ENCODE measurements around the gene AJM1. TPM values are rescaled to one million over a fixed set of nuclear protein-coding genes. Genes with fewer than 3 reads are reported as not detected.
"Not testable (repeated sequence)": the region's sequence is repeated elsewhere in the genome, so short reads cannot be mapped to it uniquely, and the experiment has no call there.

The AJM1 gene
- total RNA-seq, 1 experiment from 2014 or later: 1.1 TPM

DNA sequence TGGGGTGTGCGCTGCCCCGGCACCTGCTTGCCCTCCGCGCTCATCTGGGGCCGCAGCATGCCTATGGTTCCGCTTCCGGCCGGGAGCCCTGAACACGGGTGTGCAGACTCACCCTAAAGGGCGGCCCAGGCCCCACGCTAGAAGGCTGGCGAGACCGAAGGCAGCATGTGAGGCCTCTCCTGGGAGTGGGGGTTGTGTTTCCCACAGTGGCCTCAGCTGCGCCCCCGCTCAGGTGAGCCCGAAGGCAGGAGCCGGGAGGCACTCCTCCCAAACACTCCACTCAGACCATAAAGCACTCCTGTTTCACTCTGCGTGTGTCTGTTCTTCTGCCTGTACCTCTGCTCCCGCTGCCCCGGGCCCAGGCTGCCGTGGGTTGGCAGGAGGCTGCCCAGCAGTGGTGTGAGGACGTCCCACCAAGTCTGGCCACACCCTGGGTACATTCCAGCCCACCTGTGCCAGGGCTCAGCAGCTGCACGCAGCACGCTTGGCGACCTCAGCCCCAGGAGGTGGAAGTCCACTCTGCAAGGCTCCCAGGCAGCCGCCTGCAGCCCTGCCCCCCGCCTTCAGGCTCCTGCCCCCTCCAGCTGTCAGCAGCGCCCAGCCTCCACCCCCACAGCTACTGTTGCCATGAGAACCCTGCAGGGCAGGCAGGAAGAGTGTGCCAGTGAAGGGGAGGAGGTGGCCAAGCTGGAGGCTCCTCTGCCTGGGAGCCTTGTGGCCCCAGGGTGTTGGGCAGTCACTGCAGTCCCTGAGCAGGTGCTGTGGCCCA is 1.2 kb upstream of the AJM1 start:
- DNase-seq (ENCODE audit: low spot score): peak; percentile 76
- in situ Hi-C loops (cut with HindIII; ENCODE audit: low sequenced_read_pairs): no loop called here

DNA sequence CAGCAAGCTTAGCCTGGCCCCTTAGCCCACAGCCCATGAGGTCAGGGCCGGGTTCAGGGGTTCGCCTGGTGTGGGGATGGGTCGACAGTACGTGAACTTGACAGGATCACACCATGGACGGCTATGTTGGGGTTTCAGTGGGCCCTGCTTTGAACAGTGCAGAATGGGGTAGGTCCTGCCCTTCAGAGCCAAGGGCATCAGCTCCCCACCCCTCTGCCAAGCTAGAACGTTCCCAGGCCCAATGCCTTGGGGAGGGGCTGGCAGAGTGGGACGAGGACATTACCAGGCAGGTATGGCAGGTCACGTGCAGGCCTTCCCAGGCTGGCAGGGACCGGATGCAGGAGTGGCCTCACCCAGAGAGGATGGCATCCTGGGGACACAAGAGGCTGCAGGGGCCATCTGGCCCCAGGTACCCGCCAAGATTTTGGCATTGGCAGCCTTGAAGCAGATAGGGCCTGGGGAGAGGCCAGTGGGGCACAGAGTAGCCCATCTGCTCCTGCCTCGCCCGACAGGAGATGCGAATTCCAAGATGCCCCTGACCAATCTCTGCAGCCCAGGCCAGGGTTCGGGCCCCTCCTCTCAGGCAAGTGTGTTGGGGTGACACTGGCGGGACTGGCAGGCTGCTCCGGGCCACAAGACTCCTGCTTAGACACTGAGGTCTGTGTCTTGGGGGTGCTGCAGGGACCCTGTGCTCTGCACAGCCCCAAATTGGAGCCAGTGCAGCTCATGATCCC is 465 bp upstream of the AJM1 start:
- in situ Hi-C loops (cut with HindIII; ENCODE audit: low sequenced_read_pairs): not testable (repeated sequence)
- DNase-seq (ENCODE audit: low spot score): peak; percentile 96

DNA sequence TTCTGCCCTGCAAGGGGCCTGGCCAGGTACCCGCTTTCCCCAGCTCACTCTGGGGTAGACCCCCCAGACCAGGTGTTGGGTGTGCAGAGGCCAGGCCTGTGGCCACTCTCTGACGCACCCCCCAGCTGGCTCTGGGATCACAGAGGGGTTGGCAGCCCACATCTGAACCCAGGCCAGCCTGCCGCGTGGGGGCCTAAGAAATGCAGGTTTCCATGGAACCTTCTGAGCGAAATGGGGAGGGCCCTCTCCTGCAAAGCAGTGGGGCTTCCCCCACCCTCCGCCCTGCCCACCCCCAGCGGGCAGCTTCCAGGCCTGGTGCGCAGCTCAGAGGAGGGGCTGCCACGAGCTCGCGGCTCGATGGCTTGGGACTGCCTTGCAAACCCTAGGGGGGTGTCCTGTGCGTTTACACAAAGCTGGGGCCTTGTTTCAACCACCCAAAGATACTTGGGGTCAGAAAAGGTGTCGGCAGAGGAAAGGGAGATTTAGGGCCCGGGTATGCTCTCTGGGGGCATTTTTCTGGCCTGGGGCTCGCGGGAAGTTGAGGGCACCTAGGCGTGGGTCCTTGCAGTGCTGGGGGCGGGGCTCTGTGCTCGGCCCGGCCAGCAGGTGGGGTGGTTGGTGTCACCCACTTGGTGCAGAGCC is 1.0 kb downstream of the AJM1 start:
- in situ Hi-C loops (cut with HindIII; ENCODE audit: low sequenced_read_pairs): not testable (repeated sequence)

DNA sequence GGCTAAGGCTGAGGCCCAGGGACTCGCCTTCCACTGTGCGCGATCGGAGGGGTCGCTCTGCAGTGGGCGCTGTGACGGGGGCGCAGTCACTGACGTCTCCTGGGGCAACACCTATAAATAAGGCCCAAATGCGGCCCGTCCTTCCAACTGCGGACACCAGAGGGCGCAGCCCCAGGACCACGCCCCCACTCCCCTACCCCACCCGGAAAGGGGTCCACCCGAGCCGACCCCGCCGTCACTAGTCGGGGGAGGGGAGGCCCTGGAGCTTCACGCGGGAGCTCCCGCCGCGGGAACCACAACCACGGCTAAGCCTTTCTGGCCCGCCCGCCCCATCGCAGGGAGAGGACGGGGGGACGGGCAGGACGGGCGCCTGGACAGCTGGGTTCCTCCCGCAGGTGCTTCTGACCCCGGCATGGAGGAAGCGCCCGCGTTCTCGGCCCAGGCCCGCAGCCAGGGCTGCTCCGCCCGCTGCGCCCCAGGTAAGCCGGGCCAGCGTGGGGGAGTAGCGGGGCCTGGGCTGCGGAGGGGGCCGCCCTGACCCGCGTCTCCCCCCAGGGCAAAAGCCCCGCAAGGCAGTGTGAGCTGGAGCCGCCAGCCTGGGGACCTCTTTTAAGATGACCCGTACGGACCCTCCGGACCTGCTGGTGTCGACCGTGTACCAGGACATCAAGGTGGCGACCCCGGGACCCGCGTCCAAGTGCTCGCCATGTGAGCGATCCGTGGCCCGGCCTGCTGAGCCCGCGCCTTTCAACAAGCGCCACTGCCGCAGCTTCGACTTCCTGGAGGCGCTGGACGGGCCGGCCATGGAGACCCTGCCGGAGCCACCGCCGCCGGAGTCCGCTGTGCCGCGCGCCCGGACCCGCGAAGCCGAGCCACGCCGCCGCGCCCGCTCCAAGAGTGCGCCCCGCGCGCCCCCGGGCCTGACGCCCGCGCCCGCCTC is 1.8 kb downstream of the AJM1 start:
- in situ Hi-C loops (cut with HindIII; ENCODE audit: low sequenced_read_pairs); DNase-seq (ENCODE audit: low spot score): not testable (repeated sequence)

More for the DNA sequence above, 1.0 kb downstream of the AJM1 start:
- not testable (repeated sequence) for DNase-seq (ENCODE audit: low spot score)

DNA sequence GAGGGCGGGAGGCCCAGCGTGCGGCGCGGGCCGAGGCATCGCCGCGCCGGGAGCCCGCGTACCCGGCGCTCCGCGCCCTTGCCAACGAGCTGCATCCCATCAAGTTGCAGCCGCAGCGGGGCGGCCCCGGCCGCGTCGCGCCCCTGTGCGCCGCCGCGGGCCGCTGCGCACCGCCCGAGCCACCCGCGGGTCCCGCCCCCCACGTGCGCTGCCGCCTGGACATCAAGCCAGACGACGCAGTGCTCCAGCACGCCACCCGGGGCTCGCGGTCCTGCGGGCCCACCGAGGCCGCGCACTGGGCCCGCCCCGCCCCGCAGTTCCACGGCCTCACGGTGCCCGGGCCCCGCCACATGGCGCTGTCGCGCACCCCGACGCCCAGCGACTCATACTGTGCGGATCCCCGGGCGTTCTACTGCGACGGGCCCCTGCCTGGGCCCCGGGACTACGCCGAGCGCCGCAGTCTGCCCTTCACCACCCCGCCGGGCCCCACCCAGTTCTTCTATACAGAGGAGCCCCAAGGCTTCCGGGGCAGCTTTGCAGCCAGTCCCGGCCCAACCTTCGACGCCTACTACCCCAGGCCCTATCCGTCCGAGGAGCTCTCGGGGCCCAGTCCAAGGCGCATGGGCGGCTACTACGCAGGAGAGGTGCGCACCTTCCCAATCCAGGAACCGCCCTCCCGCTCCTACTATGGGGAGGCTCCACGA is 2.6 kb downstream of the AJM1 start:
- in situ Hi-C loops (cut with HindIII; ENCODE audit: low sequenced_read_pairs): no loop called here
- no peak for DNase-seq (ENCODE audit: low spot score)

DNA sequence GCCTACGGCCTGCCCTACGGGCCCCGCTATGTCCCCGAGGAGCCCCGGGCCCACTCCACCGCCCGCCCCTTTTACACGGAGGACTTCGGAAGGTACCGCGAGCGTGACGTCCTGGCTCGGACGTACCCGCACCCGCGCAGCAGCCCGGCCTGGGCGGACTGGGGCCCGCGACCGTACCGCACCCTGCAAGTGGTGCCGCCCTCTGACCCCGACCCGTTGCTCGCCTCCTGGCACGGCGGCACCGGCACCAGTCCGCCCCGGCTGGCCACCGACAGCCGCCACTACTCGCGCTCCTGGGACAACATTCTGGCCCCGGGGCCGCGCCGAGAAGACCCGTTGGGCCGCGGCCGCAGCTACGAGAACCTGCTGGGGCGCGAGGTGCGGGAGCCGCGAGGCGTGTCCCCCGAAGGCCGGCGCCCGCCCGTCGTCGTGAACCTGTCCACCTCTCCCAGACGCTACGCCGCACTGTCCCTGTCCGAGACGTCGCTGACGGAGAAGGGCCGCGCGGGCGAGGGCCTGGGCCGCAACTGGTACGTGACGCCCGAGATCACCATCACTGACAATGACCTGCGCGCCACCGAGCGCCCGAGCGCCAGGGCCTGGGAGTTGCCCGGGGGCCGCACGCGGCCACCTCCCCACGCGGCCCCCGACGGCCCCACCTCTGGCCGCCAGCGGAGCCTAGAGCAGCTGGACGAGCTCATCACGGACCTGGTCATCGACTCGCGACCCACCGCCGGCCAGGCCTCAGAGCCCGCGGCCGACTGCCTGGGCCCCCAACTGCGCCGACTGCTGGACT is 3.4 kb downstream of the AJM1 start:
- in situ Hi-C loops (cut with HindIII; ENCODE audit: low sequenced_read_pairs): no loop called here
- DNase-seq (ENCODE audit: low spot score): no peak

DNA sequence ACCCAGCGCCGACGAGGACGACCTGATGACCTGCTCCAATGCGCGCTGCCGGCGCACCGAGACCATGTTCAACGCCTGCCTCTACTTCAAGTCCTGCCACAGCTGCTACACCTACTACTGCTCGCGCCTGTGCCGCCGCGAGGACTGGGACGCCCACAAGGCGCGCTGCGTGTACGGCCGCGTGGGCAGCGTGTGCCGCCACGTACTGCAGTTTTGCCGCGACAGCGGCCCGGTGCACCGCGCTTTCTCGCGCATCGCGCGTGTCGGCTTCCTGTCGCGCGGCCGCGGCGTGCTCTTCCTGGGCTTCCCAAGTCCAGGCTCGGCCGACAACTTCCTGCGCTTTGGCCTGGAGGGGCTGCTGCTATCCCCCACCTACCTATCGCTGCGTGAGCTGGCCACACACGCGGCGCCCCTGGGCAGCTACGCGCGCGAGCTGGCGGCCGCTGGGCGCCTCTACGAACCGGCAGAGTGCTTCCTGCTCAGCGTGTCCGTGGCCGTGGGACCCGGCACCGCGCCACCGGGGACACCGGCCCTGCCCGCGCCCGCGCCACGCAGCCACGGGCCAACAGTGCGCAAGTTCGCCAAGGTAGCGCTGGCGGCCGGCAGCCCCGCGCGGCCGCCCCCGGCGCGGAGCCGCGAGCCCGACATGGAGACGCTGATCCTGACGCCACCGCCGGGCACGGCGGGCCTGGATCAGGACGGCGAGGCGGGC is 4.3 kb downstream of the AJM1 start:
- no peak for DNase-seq (ENCODE audit: low spot score)

DNA sequence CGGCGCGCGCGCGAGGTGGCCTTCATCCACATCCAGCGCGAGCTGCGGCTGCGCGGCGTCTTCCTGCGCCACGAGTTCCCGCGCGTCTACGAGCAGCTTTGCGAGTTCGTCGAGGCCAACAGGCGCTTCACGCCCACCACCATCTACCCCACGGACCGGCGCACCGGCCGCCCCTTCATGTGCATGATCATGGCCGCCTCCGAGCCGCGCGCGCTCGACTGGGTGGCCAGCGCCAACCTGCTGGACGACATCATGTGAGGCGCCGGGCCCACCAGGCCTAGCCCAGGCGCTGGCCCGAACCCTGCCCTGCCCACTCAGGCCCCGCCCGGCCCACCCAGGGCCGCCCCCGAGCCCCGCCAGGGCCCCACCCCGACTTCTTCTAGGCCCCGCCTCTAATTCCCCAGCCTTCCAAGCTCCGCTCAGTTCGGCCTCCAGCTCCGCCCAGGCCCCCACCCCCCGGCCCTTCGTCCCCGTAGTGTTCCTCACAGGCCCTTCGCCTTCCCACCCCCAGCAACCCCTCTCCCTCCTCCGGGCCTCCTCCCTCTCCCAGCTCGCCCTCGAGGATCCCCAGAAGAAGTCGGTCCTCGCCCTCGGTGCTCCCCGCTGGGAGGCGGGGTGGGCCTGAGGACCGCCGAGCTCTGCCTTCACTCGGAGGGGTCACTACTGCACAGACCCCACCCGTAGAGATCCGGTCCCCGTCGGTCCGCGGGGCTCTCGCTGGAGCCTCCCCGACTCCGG is 5.0 kb downstream of the AJM1 start:
- in situ Hi-C loops (cut with HindIII; ENCODE audit: low sequenced_read_pairs): no loop called here
- no peak for DNase-seq (ENCODE audit: low spot score)

More for the DNA sequence above, 4.3 kb downstream of the AJM1 start:
- in situ Hi-C loops (cut with HindIII; ENCODE audit: low sequenced_read_pairs): no loop called here

DNA sequence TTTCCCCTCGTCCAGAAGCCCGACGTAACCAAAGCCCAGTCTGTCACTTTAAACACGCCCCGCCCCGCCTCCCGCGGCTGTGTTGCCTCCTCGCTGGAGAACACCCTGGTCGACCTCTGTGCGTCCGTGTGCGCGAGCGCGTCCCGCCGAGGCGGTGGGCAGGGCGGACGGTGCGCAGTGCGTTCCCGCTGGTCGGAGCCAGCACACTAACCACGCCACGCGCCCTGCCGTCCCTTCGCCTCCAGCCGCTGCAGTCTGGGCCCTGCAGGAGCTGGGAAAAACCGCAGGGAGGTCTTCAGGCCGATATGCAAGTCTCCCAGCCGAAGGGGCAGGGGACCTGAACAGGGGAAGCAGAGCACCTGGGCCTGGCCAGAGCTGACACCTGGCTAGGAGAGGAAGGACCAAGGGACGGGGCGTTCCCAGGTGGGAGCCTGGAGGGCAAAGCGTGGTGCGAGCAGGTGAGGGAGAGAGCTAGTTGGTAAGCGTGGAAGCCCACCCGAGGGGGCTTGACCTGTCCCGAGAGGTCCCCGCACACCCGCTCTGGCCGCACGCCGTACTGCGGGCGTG is 5.6 kb downstream of the AJM1 start:
- peak; percentile 47 for DNase-seq (ENCODE audit: low spot score)
- in situ Hi-C loops (cut with HindIII; ENCODE audit: low sequenced_read_pairs): no loop called here

DNA sequence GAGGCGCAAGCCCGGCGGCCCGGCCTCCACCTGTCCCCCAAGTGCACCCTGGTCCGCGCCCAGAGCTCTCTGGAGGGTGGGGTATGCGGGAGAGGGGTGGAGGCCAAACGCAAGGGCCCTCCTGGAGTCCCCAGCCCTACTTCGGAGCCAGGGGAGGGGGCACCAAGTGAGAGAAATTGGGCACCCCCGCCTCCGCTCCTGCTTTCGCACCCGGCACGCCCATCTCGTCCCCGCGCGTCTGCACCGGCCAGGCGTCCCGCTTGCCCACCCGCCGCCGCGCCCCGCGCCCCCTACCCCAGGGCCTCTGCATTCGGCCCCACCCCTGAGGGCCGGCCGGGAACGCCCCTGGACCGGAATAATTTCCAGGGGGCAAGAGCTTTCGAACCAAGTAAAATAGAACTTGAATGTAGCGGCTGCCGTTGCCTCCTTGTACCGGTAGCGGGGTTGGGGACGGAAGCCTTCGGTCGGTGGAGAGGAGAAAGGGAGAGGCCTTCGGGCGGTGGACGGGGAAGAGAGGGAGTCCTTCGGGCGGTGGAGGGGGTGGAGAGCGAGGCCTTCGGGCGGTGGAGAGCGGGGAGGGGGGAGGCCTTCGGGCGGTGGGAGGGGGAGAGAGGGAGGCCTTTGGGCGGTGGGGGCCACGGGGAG is 6.2 kb downstream of the AJM1 start:
- DNase-seq (ENCODE audit: low spot score): no peak
- in situ Hi-C loops (cut with HindIII; ENCODE audit: low sequenced_read_pairs): no loop called here

DNA sequence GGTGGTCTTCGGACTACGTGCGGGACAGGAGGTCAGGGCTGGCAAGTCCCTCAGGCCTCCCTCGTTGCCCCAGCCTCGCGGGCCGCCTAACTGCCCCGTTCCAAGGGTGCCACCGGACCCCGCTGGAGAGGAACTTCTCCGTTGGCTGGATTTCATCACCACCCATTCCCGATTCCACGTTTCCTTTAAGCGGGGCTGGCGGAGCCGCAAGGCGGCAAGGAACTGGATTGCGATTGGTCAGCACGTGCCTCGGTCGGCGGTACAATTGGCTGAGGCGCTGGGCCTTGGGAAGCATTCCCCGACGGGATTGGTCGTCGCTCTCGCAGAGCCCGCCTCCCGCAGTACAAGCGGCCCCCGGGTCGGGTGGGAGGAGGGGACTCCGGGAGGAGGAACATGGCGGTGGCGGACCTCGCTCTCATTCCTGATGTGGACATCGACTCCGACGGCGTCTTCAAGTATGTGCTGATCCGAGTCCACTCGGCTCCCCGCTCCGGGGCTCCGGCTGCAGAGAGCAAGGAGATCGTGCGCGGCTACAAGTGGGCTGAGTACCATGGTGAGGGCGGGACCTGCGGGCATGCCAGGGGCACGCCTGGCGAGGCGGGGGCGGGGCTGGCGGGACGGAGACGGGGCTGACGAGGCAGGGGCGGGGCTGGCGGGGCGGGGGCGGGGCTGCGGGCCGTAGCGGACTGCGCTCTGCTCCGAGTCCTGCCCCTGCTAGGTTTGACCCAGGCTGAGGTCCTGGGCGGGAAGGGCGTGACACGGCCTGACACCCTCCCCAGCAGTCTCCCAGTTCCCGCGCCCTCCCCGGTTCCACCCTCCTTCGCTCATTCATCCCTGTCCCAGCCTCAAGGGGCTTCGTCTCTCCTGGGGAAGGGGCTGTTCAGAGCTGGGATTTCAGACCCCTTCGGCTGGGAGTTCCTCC is 7.0 kb downstream of the AJM1 start, which contains the start of gene PHPT1:
TSS of gene PHPT1 (plus strand) at position 372 of the 922 bp plus-strand sequence. CDS start at position 394, 22 bp downstream.
- in situ Hi-C loops (cut with HindIII; ENCODE audit: low sequenced_read_pairs): no loop called here
- peak; percentile 99 for DNase-seq (ENCODE audit: low spot score)

DNA sequence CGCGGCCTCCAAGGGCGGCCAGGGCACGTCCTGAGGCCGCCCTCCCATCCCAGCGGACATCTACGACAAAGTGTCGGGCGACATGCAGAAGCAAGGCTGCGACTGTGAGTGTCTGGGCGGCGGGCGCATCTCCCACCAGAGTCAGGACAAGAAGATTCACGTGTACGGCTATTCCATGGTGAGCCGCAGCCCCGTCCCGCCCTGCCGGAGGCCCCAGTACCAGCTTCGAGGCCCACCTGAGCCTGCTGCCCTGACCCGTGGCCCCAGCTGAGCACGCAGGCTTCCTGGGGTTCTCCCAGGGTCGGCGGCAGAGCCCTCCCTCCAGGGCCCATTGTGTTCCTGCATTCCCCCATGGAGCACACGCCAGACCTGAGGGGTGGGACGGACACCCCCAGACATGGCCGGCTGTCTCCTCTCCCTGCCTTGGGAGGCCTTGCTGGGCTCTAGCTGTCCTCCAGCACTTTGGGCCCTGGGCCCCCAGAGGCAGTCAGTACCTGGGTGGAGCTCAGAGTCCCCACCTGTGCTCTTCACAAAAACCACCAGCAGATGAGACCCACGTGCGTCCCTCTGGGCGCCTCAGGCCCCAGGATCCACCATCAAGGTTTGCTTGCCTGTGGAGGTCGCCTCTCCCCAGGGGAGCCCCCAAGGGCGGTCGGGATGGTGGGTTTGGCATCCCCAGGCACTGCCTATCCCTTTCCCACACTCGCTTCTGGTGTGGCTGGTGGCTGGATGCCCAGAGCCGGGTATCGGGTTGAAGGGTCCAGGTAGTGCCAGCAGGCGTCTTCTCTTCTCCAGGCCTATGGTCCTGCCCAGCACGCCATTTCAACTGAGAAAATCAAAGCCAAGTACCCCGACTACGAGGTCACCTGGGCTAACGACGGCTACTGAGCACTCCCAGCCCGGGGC is 7.9 kb downstream of the AJM1 start:
- DNase-seq (ENCODE audit: low spot score): no peak
- in situ Hi-C loops (cut with HindIII; ENCODE audit: low sequenced_read_pairs): no loop called here

DNA sequence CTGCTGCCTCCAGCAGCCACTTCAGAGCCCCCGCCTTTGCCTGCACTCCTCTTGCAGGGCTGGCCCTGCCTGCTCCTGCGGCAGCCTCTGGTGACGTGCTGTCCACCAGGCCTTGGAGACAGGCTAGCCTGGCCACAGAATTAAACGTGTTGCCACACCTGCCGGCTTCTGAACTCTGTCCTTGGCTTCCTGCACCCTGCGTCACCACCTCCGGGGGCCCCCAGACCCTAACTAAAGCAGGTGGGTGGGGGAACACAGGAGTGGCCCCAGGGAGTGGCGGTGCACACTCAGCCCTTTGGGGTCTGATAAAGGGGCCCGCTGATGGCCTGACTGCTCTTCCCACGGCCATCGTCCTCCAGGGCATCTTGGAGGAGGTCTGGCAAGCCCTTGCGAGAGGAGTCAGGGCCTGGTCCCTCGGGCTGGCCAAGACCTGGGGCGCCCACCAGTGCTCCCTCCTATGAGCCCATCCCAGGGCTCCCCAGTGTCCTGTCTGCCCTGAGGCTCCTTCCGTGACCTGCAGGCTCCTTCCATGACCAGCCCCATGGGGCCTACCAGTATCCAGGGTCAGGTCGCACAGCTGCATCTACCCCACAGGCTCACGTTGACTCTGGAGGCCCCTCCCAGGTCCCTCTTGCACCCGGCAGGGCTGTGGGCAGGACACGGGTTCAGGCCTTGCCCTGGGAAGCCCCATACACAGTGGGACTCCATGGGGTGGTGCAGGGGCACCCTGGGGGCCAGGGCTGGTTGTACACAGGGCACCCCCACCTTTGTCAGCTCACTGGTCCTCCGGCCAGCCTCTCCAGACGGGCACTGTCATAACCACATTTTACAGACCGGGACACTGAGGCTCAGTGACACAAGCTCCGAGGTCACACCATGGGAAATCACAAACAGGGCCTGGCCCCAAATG is 8.8 kb downstream of the AJM1 start:
- no peak for DNase-seq (ENCODE audit: low spot score)
- in situ Hi-C loops (cut with HindIII; ENCODE audit: low sequenced_read_pairs): no loop called here
